ENCODE measurements around the gene TAF1D. TPM values are rescaled to one million over a fixed set of nuclear protein-coding genes. Genes with fewer than 3 reads are reported as not detected.

TAF1D gene
- total RNA-seq, 3 donors from 2014 or later (not counting 1 experiment from before 2014, with no cell fraction given): 76.3 to 110 (median 109) TPM

DNA sequence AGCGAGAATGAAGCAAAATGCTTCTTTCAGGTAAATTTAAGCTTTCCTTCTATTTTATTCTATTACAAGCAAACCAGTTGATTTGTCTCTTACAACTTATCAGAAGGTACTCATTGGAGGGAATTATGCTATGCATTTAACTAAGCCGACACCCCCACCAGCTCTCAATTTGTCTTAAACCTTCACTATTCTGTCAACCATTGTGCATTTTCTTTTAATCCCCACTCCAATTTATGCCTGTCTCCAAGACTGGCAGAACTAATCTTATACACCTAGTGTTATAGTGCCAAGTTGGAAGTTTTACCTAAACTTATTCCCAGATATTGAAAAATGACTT, 12.5 kb downstream of the TAF1D start:
- no peak for ATAC-seq
- Histone ChIP-seq H3K27me3 (ENCODE audit: control insufficient read depth, insufficient read depth, low read length) (no peaks in the 10 kb centered on the region), H3K4me1 (ENCODE audit: control insufficient read depth, insufficient read depth, low read length) (no peaks in the 10 kb centered on the region), H3K9me3 (ENCODE audit: control insufficient read depth, insufficient read depth, low read length) (no peaks in the 10 kb centered on the region), H3K27ac (ENCODE audit: low read length) (no peak overlapping the region), H3K4me3 (ENCODE audit: low read length) (no peak overlapping the region), H3K36me3 (ENCODE audit: control insufficient read depth, insufficient read depth, low read length) (peaks cover 75% of the 10 kb centered on the region)
- TF ChIP-seq CTCF (IDR thresholded peaks at IDR 0.05): no peak
- Mint-ChIP-seq H3K27me3 (ENCODE audit: low read depth in 2 of 2) (no peaks in the 10 kb centered on the region), H3K4me3 (no peak overlapping the region), H3K4me1 (peaks cover 0 to 4% of the 10 kb centered on the region in 2 donors), H3K27ac (peak overlapping the region; percentile 66 to 80), H3K9me3 (no peaks in the 10 kb centered on the region), H3K36me3 (peaks cover 11% of the 10 kb centered on the region)
- no peak for DNase-seq
- intact Hi-C loops (cut with micrococcal nuclease): no loop called here
- 100% methylated on average over 1 of the region's 2 CpGs for WGBS (ENCODE audit: insufficient coverage)

- H3K36me3 Mint-ChIP-seq: peaks cover 11% of the 10 kb centered on the region
- H3K27ac ChIP-seq (ENCODE audit: low read length): no peak overlapping the region
- no peaks in the 10 kb centered on the region for H3K9me3 Mint-ChIP-seq
- DNase-seq (no peak), ATAC-seq (no peak)
- H3K27me3 ChIP-seq (ENCODE audit: control insufficient read depth, insufficient read depth, low read length): no peaks in the 10 kb centered on the region
- H3K4me3 Mint-ChIP-seq: no peak overlapping the region
- H3K27me3 Mint-ChIP-seq (ENCODE audit: low read depth in 2 of 2): no peaks in the 10 kb centered on the region
- no peak for TF ChIP-seq CTCF (IDR thresholded peaks at IDR 0.05)
- peaks cover 73% of the 10 kb centered on the region for H3K36me3 ChIP-seq (ENCODE audit: control insufficient read depth, insufficient read depth, low read length)
- H3K4me1 ChIP-seq (ENCODE audit: control insufficient read depth, insufficient read depth, low read length): no peaks in the 10 kb centered on the region
- 100% methylated on average over 1 of the region's 4 CpGs for WGBS (ENCODE audit: insufficient coverage)
- H3K4me3 ChIP-seq (ENCODE audit: low read length): no peak overlapping the region
- intact Hi-C loops (cut with micrococcal nuclease): no loop called here
- peaks cover 0 to 4% of the 10 kb centered on the region in 2 donors for H3K4me1 Mint-ChIP-seq
- H3K9me3 ChIP-seq (ENCODE audit: control insufficient read depth, insufficient read depth, low read length): no peaks in the 10 kb centered on the region
- H3K27ac Mint-ChIP-seq: peak overlapping the region; percentile 66 to 80
Observed at GRCh38 chr11:93727985-93728791, 13.1 kb downstream of the TAF1D start.

DNA sequence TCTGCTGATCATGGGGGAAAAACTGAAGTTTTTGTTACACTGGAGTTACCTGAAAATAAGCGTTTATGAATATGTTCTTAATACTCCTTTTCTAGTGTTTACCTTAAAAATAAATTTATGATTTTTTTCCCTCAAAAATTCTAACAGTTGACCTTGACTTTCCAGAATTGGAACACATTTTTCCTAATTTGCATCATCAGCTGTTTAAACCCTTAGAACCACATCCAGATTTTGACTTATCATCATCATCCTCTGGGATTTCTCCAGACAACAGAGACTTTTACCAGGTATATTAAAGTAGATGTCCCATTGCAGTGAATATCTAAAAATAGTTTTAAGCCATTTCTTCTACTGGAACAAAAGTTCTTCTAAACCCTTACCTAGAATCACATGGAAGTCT, 17.2 kb downstream of the TAF1D start:
- H3K27me3 ChIP-seq (ENCODE audit: control insufficient read depth, insufficient read depth, low read length): no peaks in the 10 kb centered on the region
- no peaks in the 10 kb centered on the region for H3K9me3 ChIP-seq (ENCODE audit: control insufficient read depth, insufficient read depth, low read length)
- Mint-ChIP-seq H3K9me3 (no peaks in the 10 kb centered on the region), H3K4me3 (no peak overlapping the region), H3K4me1 (peaks cover 0 to 4% of the 10 kb centered on the region in 2 donors), H3K27ac (no peak overlapping the region), H3K27me3 (ENCODE audit: low read depth in 2 of 2) (no peaks in the 10 kb centered on the region), H3K36me3 (peaks cover 10% of the 10 kb centered on the region)
- H3K36me3 ChIP-seq (ENCODE audit: control insufficient read depth, insufficient read depth, low read length): peaks cover 43% of the 10 kb centered on the region
- no peak for DNase-seq
- no peak overlapping the region for H3K27ac ChIP-seq (ENCODE audit: low read length)
- no peaks in the 10 kb centered on the region for H3K4me1 ChIP-seq (ENCODE audit: control insufficient read depth, insufficient read depth, low read length)
- WGBS (ENCODE audit: insufficient coverage): no CpG with 5 or more reads among the region's 1 CpG
- no peak overlapping the region for H3K4me3 ChIP-seq (ENCODE audit: low read length)
- no peak for TF ChIP-seq CTCF (IDR thresholded peaks at IDR 0.05)
- no peak for ATAC-seq
- intact Hi-C loops (cut with micrococcal nuclease): no loop called here

DNA sequence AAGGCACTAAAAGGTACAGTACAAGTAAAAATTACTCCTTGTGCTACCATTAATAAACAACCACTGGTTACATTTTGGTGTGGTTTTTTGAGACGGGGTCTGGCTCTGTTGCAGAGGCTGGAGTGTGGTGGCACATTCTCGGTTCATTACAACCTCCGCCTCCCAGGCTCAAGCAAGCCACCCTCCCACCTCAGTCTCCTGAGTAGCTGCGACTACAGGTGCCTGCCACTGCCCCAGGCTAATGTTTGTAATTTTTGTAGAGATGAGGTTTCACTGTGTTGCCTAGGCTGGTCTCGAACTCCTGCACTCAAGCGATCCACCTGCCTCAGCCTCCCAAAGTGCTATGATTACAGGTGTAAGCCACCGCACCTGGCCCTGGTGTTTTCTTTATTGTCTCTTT, 20.8 kb downstream of the TAF1D start:
- no peaks in the 10 kb centered on the region for H3K27me3 Mint-ChIP-seq (ENCODE audit: low read depth in 2 of 2)
- no peak overlapping the region for H3K27ac Mint-ChIP-seq
- peaks cover 14 to 18% of the 10 kb centered on the region in 2 donors for H3K4me1 Mint-ChIP-seq
- Histone ChIP-seq H3K4me3 (ENCODE audit: low read length) (no peak overlapping the region), H3K27ac (ENCODE audit: low read length) (no peak overlapping the region), H3K4me1 (ENCODE audit: control insufficient read depth, insufficient read depth, low read length) (peaks cover 9% of the 10 kb centered on the region), H3K36me3 (ENCODE audit: control insufficient read depth, insufficient read depth, low read length) (peaks cover 23% of the 10 kb centered on the region), H3K9me3 (ENCODE audit: control insufficient read depth, insufficient read depth, low read length) (no peaks in the 10 kb centered on the region), H3K27me3 (ENCODE audit: control insufficient read depth, insufficient read depth, low read length) (no peaks in the 10 kb centered on the region)
- DNase-seq: no peak
- H3K4me3 Mint-ChIP-seq: no peak overlapping the region
- ATAC-seq: no peak
- H3K9me3 Mint-ChIP-seq: no peaks in the 10 kb centered on the region
- no peaks in the 10 kb centered on the region for H3K36me3 Mint-ChIP-seq
- intact Hi-C loops (cut with micrococcal nuclease): no loop called here
- TF ChIP-seq CTCF (IDR thresholded peaks at IDR 0.05): no peak
- WGBS (ENCODE audit: insufficient coverage): 98% methylated on average over 3 of the region's 7 CpGs

Measured in natural killer cell (primary cell).